CD4-positive, alpha-beta T cell (primary cell): ENCODE measurements around the gene TNIK. TPM values are rescaled to one million over a fixed set of nuclear protein-coding genes. Genes with fewer than 3 reads are reported as not detected.

Experiments used
- ATAC-seq: fragments of 200-7000 bp; cut with Tn5 transposase; one replicate; pipeline ENCODE4 v1.10.0; 2022; ENCODE audit warnings: mild to moderate bottlenecking; ENCODE audit not compliant: poor library complexity
- CTCF ChIA-PET: fragments of 350-600 bp; sonication (Branson Sonifier 250); formaldehyde crosslinking; loops from one replicate; lab custom pipeline; 2021; ENCODE audit warnings: antibody characterized with exemption, inconsistent platforms; lab: Charles Lee
- POLR2A ChIA-PET: fragments of 350-600 bp; sonication (Branson Sonifier 250); formaldehyde crosslinking; loops from one replicate; lab custom pipeline; 2021; ENCODE audit warnings: antibody characterized with exemption, inconsistent platforms; lab: Charles Lee
- DNase-seq, 14 experiments: peaks; one replicate each; pipeline ENCODE4 v3.0.0-alpha.2; 2013 to 2020; ENCODE audit warnings: mixed read lengths in 2 of 14
- H3K27ac ChIP-seq, 2 donors: one replicate each; pipeline versions ENCODE4 v1.5.1 to v1.7.0; 2013; ENCODE audit warnings: low read length in 2 of 2, low read depth in 1 of 2, mild to moderate bottlenecking in 1 of 2
- H3K27me3 ChIP-seq, 2 experiments: 1 replicate in 1 of 2; 2 replicates in 1 of 2; pipeline versions ENCODE4 v1.6.1 to v1.7.0; 2013; ENCODE audit warnings: low read length in 2 of 2, control low read depth in 1 of 2, mild to moderate bottlenecking in 1 of 2, moderate library complexity in 1 of 2; ENCODE audit not compliant: insufficient read depth in 2 of 2, control insufficient read depth in 1 of 2
- H3K36me3 ChIP-seq: one replicate; pipeline ENCODE4 v1.6.1; 2013; ENCODE audit warnings: low read length, control low read depth; ENCODE audit not compliant: insufficient read depth
- H3K4me1 ChIP-seq: one replicate; pipeline ENCODE4 v1.6.1; 2013; ENCODE audit warnings: low read length, control low read depth; ENCODE audit not compliant: insufficient read depth
- H3K4me3 ChIP-seq: one replicate; pipeline ENCODE4 v1.5.1; 2013; ENCODE audit warnings: mild to moderate bottlenecking, low read length, moderate library complexity
- H3K9me3 ChIP-seq, 2 experiments: 1 replicate in 1 of 2; 2 replicates in 1 of 2; pipeline versions ENCODE4 v1.6.1 to v1.7.0; 2013; ENCODE audit warnings: low read length in 2 of 2, mild to moderate bottlenecking in 2 of 2, control low read depth in 1 of 2, moderate library complexity in 1 of 2; ENCODE audit not compliant: control insufficient read depth in 1 of 2, insufficient read depth in 1 of 2
- H3K27ac Mint-ChIP-seq: one replicate; pipeline ENCODE4 v1.8.0; 2020; ENCODE audit warnings: mixed read lengths
- H3K27me3 Mint-ChIP-seq: one replicate; pipeline ENCODE4 v1.8.0; 2021; ENCODE audit warnings: mixed read lengths
- H3K36me3 Mint-ChIP-seq: one replicate; pipeline ENCODE4 v1.8.0; 2021; ENCODE audit warnings: low read depth, mixed read lengths
- H3K4me1 Mint-ChIP-seq: one replicate; pipeline ENCODE4 v1.8.0; 2021; ENCODE audit warnings: low read depth, mixed read lengths
- H3K4me3 Mint-ChIP-seq: one replicate; pipeline ENCODE4 v1.8.0; 2020; ENCODE audit warnings: mild to moderate bottlenecking, mixed read lengths
- H3K9me3 Mint-ChIP-seq: one replicate; pipeline ENCODE4 v1.8.0; 2020; ENCODE audit warnings: mixed read lengths
- CTCF ChIP-seq: fragments of 200-600 bp; IDR thresholded peaks from one replicate; pipeline ENCODE4 v1.8.0; 2022; ENCODE audit warnings: antibody characterized with exemption, mild to moderate bottlenecking
- intact Hi-C, 2 experiments: fragments of 100-400 bp; cut with DNase I in 1 of 2; cut with micrococcal nuclease in 1 of 2; formaldehyde crosslinking; loops; one replicate each; pipeline versions ENCODE4 v1.15.1 to v1.9.0; 2023 to 2025; cut with DNase I, micrococcal nuclease
- total RNA-seq, 174 experiments: library from RNA in 2 of 174; stranded (reverse) in 2 of 174; gene quantifications; one replicate each; pipeline ENCODE4 v1.2.3 and lab custom pipeline; 2021 to 2026

TNIK gene
- total RNA-seq, 2 experiments from 2014 or later: 71.0 to 78.3 TPM

GRCh38 chr3:171133796-171134569 lies 326.2 kb downstream of the TNIK start:
- no peak for TF ChIP-seq CTCF
- no peak overlapping the region for H3K27ac ChIP-seq
- no peak overlapping the region for H3K4me3 ChIP-seq
- ATAC-seq: no peak
- no peaks in the 10 kb centered on the region for H3K4me1 ChIP-seq
- H3K27me3 ChIP-seq: no peaks in the 10 kb centered on the region
- H3K27me3 Mint-ChIP-seq: no peaks in the 10 kb centered on the region
- H3K4me3 Mint-ChIP-seq: no peak overlapping the region
- H3K9me3 ChIP-seq: no peaks in the 10 kb centered on the region
- H3K36me3 ChIP-seq: peaks cover 68% of the 10 kb centered on the region
- H3K27ac Mint-ChIP-seq: no peak overlapping the region
- intact Hi-C loops: no loop called here
- no peak for DNase-seq
- POLR2A ChIA-PET: no interaction called here
- CTCF ChIA-PET: no interaction called here
- peaks cover 92% of the 10 kb centered on the region for H3K36me3 Mint-ChIP-seq
- no peaks in the 10 kb centered on the region for H3K9me3 Mint-ChIP-seq
- H3K4me1 Mint-ChIP-seq: no peaks in the 10 kb centered on the region

GRCh38 chr3:171133337-171133736 lies 326.9 kb downstream of the TNIK start:
- Mint-ChIP-seq H3K27ac (no peak overlapping the region), H3K4me1 (no peaks in the 10 kb centered on the region), H3K27me3 (no peaks in the 10 kb centered on the region), H3K4me3 (no peak overlapping the region), H3K36me3 (peaks cover 92% of the 10 kb centered on the region), H3K9me3 (no peaks in the 10 kb centered on the region)
- H3K4me3 ChIP-seq: no peak overlapping the region
- CTCF ChIA-PET: no interaction called here
- H3K4me1 ChIP-seq: no peaks in the 10 kb centered on the region
- peaks cover 72% of the 10 kb centered on the region for H3K36me3 ChIP-seq
- H3K27me3 ChIP-seq: no peaks in the 10 kb centered on the region
- DNase-seq (no peak), ATAC-seq (no peak)
- no peaks in the 10 kb centered on the region for H3K9me3 ChIP-seq
- no peak for TF ChIP-seq CTCF
- POLR2A ChIA-PET: no interaction called here
- H3K27ac ChIP-seq: no peak overlapping the region
- intact Hi-C loops: no loop called here

GRCh38 chr3:171132873-171133272 lies 327.3 kb downstream of the TNIK start:
- H3K4me3 Mint-ChIP-seq: no peak overlapping the region
- Histone ChIP-seq H3K27ac (no peak overlapping the region), H3K36me3 (peaks cover 72% of the 10 kb centered on the region), H3K9me3 (no peaks in the 10 kb centered on the region), H3K4me3 (no peak overlapping the region), H3K27me3 (no peaks in the 10 kb centered on the region), H3K4me1 (no peaks in the 10 kb centered on the region)
- H3K27ac Mint-ChIP-seq: no peak overlapping the region
- DNase-seq (no peak), ATAC-seq (no peak)
- intact Hi-C loops: no loop called here
- ChIA-PET POLR2A (no interaction called here), CTCF (no interaction called here)
- H3K4me1 Mint-ChIP-seq: no peaks in the 10 kb centered on the region
- TF ChIP-seq CTCF: no peak
- no peaks in the 10 kb centered on the region for H3K27me3 Mint-ChIP-seq
- peaks cover 92% of the 10 kb centered on the region for H3K36me3 Mint-ChIP-seq
- H3K9me3 Mint-ChIP-seq: no peaks in the 10 kb centered on the region
